K562 (cell line): ENCODE data around the gene TNIK. TPM values are rescaled to one million over a fixed set of nuclear protein-coding genes. Genes with fewer than 3 reads are reported as not detected.

Source experiments
- ATAC-seq: fragments of 200-7000 bp; cut with Tn5 transposase; 3 replicates; pipeline ENCODE4 v1.9.1; 2020; ENCODE audit warnings: moderate library complexity
- BruUV-seq: library from RNA; stranded (reverse); fragments of 400-500 nt; replicated peaks from 2 replicates; lab custom pipeline; 2021; lab: Mats Ljungman, UMichigan
- CTCF ChIA-PET: fragments of 300-600 bp; formaldehyde crosslinking; extraction: SDS; loops from one replicate; lab custom pipeline; 2021; ENCODE audit warnings: low intra/inter-chr PET ratio; lab: Yijun Ruan, JAX
- POLR2A ChIA-PET: fragments of 300-600, 350-650 bp; sonication (Branson Sonifier 250); formaldehyde crosslinking; extraction: SDS; loops from one replicate; lab custom pipeline; 2021; ENCODE audit warnings: antibody characterized with exemption, inconsistent platforms; lab: Yijun Ruan, JAX
- DNase-seq, 4 experiments: peaks; one replicate each; pipeline versions ENCODE4 v3.0.0 to v3.0.0-alpha.2; 2011 to 2018; ENCODE audit warnings: low spot score in 3 of 4, mixed read lengths in 3 of 4; ENCODE audit errors: extremely low read depth in 1 of 4
- FAIRE-seq: peaks from 2 replicates; lab custom pipeline; 2011; peaks lifted over from hg19 to GRCh38; lab: Jason Lieb, UNC
- H2AFZ ChIP-seq: 2 replicates; pipeline ENCODE4 v1.6.0; 2011; ENCODE audit warnings: low read depth, low read length, control low read depth, inconsistent platforms
- H3K27ac ChIP-seq: fragments of 200-600 bp; 3 replicates; pipeline ENCODE4 v1.8.0; 2011; ENCODE audit warnings: low read depth, mild to moderate bottlenecking, control low read depth, inconsistent platforms, low read length, moderate library complexity, mixed read lengths; ENCODE audit errors: extremely low read depth
- H3K27me3 ChIP-seq, 2 experiments: fragments of 300-600 bp in 1 of 2; 2 replicates in 1 of 2; 3 replicates in 1 of 2; pipeline versions ENCODE4 v1.6.0 to v1.8.0; 2011; ENCODE audit warnings: inconsistent platforms in 2 of 2, low read length in 2 of 2, mild to moderate bottlenecking in 1 of 2, mixed read lengths in 1 of 2, moderate library complexity in 1 of 2; ENCODE audit not compliant: control insufficient read depth in 2 of 2, insufficient read depth in 2 of 2
- H3K36me3 ChIP-seq: fragments of 300-600 bp; 3 replicates; pipeline ENCODE4 v1.8.0; 2011; ENCODE audit warnings: mild to moderate bottlenecking, low read length, inconsistent platforms; ENCODE audit not compliant: control insufficient read depth, insufficient read depth
- H3K4me1 ChIP-seq, 2 experiments: fragments of 200-600 bp in 1 of 2; replicated peaks in 1 of 2; 2 replicates in 1 of 2; 3 replicates in 1 of 2; pipeline versions ENCODE4 v1.5.1 to v1.8.0; 2011; ENCODE audit warnings: inconsistent platforms in 2 of 2, low read length in 2 of 2, mild to moderate bottlenecking in 1 of 2, mixed read lengths in 1 of 2, moderate library complexity in 1 of 2; ENCODE audit not compliant: control insufficient read depth in 2 of 2, insufficient read depth in 2 of 2
- H3K4me2 ChIP-seq: 2 replicates; pipeline ENCODE4 v1.6.1; 2011; ENCODE audit warnings: low read length, control low read depth, inconsistent platforms, mixed read lengths; ENCODE audit not compliant: insufficient read depth
- H3K4me3 ChIP-seq: fragments of 200-600 bp; sonication (generic), shearing (Covaris generic); 2 replicates; pipeline ENCODE4 v1.5.1; 2016; ENCODE audit warnings: control low read depth, inconsistent platforms
- H3K79me2 ChIP-seq: fragments of 200-600 bp; 3 replicates; pipeline ENCODE4 v1.8.0; 2011; ENCODE audit warnings: low read length, inconsistent platforms; ENCODE audit not compliant: control insufficient read depth, insufficient read depth
- H3K9ac ChIP-seq, 2 experiments: 2 replicates each; pipeline versions ENCODE4 v1.6.0 to v1.6.1; 2011; ENCODE audit warnings: low read depth in 2 of 2, low read length in 2 of 2, control low read depth in 1 of 2, inconsistent platforms in 1 of 2, mild to moderate bottlenecking in 1 of 2, mixed read lengths in 1 of 2; ENCODE audit not compliant: insufficient read depth in 1 of 2
- H3K9me1 ChIP-seq: one replicate; pipeline ENCODE4 v1.6.0; 2011; ENCODE audit warnings: inconsistent platforms, mild to moderate bottlenecking, low read length, moderate library complexity; ENCODE audit not compliant: control insufficient read depth, insufficient read depth
- H3K9me3 ChIP-seq: replicated peaks from 2 replicates; pipeline ENCODE4 v1.5.1; 2011; ENCODE audit warnings: low read depth, low read length, inconsistent platforms; ENCODE audit not compliant: control insufficient read depth, insufficient read depth
- H4K20me1 ChIP-seq: replicated peaks from 2 replicates; pipeline ENCODE4 v1.6.1; 2011; ENCODE audit warnings: low read length, inconsistent platforms, mixed read lengths; ENCODE audit not compliant: control insufficient read depth, insufficient read depth
- BCL6 ChIP-seq: fragments of 250-450 bp; sonication (Bioruptor Pico); IDR thresholded peaks from 2 replicates; pipeline ENCODE4 v1.4.0; 2020
- COPS2 ChIP-seq: fragments of 450-650 bp; conservative IDR thresholded peaks from 2 replicates; pipeline ENCODE4 v1.6.1; 2016; ENCODE audit warnings: mild to moderate bottlenecking, moderate library complexity
- DPF2 ChIP-seq: fragments of 450-650 bp; IDR thresholded peaks from 2 replicates; pipeline ENCODE4 v1.6.1; 2016
- ETV1 ChIP-seq: fragments of 450-650 bp; conservative IDR thresholded peaks from 2 replicates; pipeline ENCODE4 v1.6.1; 2016; ENCODE audit warnings: missing genetic modification characterization, control low read depth, low read depth, missing compliant biosample characterization
- IRF2 ChIP-seq: sonication (generic); formaldehyde crosslinking; IDR thresholded peaks from 2 replicates; pipeline ENCODE4 v1.8.1; 2022; ENCODE audit warnings: mild to moderate bottlenecking, missing genetic modification reagents
- NCOR1 ChIP-seq: fragments of 450-650 bp; IDR thresholded peaks from 2 replicates; pipeline ENCODE4 v1.6.1; 2016; ENCODE audit warnings: mild to moderate bottlenecking, moderate library complexity
- POLR2AphosphoS2 ChIP-seq: IDR thresholded peaks from 2 replicates; pipeline ENCODE4 v1.6.1; 2012; ENCODE audit warnings: low read length, improper control_type of control experiment
- PPARD ChIP-seq: fragments of 250-450 bp; sonication (Bioruptor Pico); IDR thresholded peaks from 2 replicates; pipeline ENCODE4 v1.8.0; 2022; ENCODE audit warnings: inconsistent platforms, mild to moderate bottlenecking, moderate library complexity
- SP1 ChIP-seq: sonication (generic); formaldehyde crosslinking; IDR thresholded peaks from 2 replicates; pipeline ENCODE4 v1.8.1; 2022; ENCODE audit warnings: mild to moderate bottlenecking, missing genetic modification reagents
- SREBF2 ChIP-seq: sonication (generic); formaldehyde crosslinking; IDR thresholded peaks from 2 replicates; pipeline ENCODE4 v1.4.0; 2020; ENCODE audit warnings: mild to moderate bottlenecking, missing genetic modification reagents
- XRCC4 ChIP-seq: IDR thresholded peaks from one replicate; pipeline ENCODE4 v1.6.1; 2011; ENCODE audit not compliant: insufficient read depth, insufficient read length; ENCODE audit errors: extremely low read depth
- ZFP30 ChIP-seq: fragments of 250-450 bp; sonication (Bioruptor Pico); IDR thresholded peaks from 2 replicates; pipeline ENCODE4 v1.8.0; 2022; ENCODE audit warnings: moderate library complexity, mild to moderate bottlenecking, inconsistent platforms, borderline replicate concordance
- ZNF232 ChIP-seq: sonication (generic); formaldehyde crosslinking; IDR thresholded peaks from 2 replicates; pipeline ENCODE4 v1.8.0; 2022; ENCODE audit warnings: mild to moderate bottlenecking, missing genetic modification reagents
- ZNF431 ChIP-seq: sonication (generic); formaldehyde crosslinking; IDR thresholded peaks from 2 replicates; pipeline ENCODE4 v1.8.0; 2022; ENCODE audit warnings: mild to moderate bottlenecking, missing genetic modification reagents
- ZNF766 ChIP-seq: fragments of 200-800 bp; sonication (Bioruptor generic); conservative IDR thresholded peaks from 2 replicates; pipeline ENCODE4 v1.6.1; 2016; ENCODE audit warnings: missing genetic modification characterization, missing compliant biosample characterization
- ZNF77 ChIP-seq: fragments of 250-450 bp; sonication (Bioruptor Pico); IDR thresholded peaks from 2 replicates; pipeline ENCODE4 v1.5.0; 2020
- ZNF830 ChIP-seq: fragments of 250-450 bp; sonication (Bioruptor Pico); IDR thresholded peaks from 2 replicates; pipeline ENCODE4 v1.5.0; 2021; ENCODE audit warnings: mild to moderate bottlenecking
- ZZZ3 ChIP-seq: fragments of 450-650 bp; IDR thresholded peaks from 2 replicates; pipeline ENCODE4 v1.6.1; 2016; ENCODE audit warnings: antibody characterized with exemption, mild to moderate bottlenecking, moderate library complexity
- WGBS: fragments of 100-300 bp; shearing (Covaris generic); methylation state at CpG from one replicate; pipeline ENCODE4 v1.1.6; 2016; ENCODE audit warnings: low coverage, mixed read lengths; ENCODE audit not compliant: insufficient coverage; ENCODE audit errors: missing lambda C conversion rate; 5-methylcytosine and 5-hydroxymethylcytosine counted together
- in situ Hi-C: fragments of 300-500 bp; cut with MboI; formaldehyde crosslinking; loops from 4 replicates; pipeline ENCODE4 v1.15.0; 2018; ENCODE audit warnings: inconsistent platforms, mixed read lengths
- intact Hi-C: fragments of 100-400 bp; cut with micrococcal nuclease; formaldehyde crosslinking; loops from 2 replicates; pipeline ENCODE4 v1.14.2; 2022
- polyA plus RNA-seq, 8 experiments: library from polyadenylated mRNA; depleted of rRNA in 4 of 8; stranded (reverse) in 5 of 8; unstranded in 3 of 8; fragments of >200 nt; fragmentation: Nextera tagmentation in 2 of 8; fragmentation: Illumina TruSeq in 1 of 8; extraction: Ambion mirVana in 2 of 8; extraction: Trizol in 1 of 8; gene quantifications; 2 replicates each; pipeline versions ENCODE4 v1.2.1 to v1.2.3, GENCODE V29; 2011 to 2014; ENCODE audit warnings: inconsistent platforms in 1 of 8, missing spikeins in 1 of 8
- total RNA-seq, 7 experiments: library from RNA; depleted of rRNA in 6 of 7; stranded (reverse); fragments of >200 nt in 6 of 7; fragmentation: Illumina TruSeq in 2 of 7; extraction: Trizol in 2 of 7; gene quantifications; 2 replicates each; pipeline versions ENCODE4 v1.2.1 to v1.2.3, GENCODE V29; 2011 to 2021; ENCODE audit warnings: low replicate concordance in 1 of 7
- TF ChIP-seq, protein P1 (sequence below): fragments of 250-450 bp; sonication (Bioruptor Pico); IDR thresholded peaks from 2 replicates; pipeline ENCODE4 v1.5.0; 2021
- TF ChIP-seq, protein P2 (sequence below): fragments of 450-650 bp; formaldehyde crosslinking; IDR thresholded peaks from 2 replicates; pipeline ENCODE4 v1.4.0; 2020; ENCODE audit warnings: mild to moderate bottlenecking

The TNIK gene
- total and polyA plus RNA-seq, 9 of the 15 experiments (the other 6 are each of a cell fraction or from before 2014, with no cell fraction given) = 6.6 to 39.0 (median 24.7) TPM

- no peak for DNase-seq
- intact Hi-C loops = no loop called here
- no peak overlapping the region for H3K4me2 ChIP-seq
- POLR2A ChIA-PET = no interaction called here
- TF ChIP-seq ZNF77 (CRISPR knock-in tag) (no peak), ZZZ3 (no peak), DPF2 (no peak), IRF2 (CRISPR knock-in tag) (no peak), POLR2AphosphoS2 (no peak), NCOR1 (no peak), PPARD (no peak), ETV1 (tag) (no peak), XRCC4 (no peak), ZNF431 (CRISPR knock-in tag) (no peak), SREBF2 (no peak), COPS2 (no peak), BCL6 (CRISPR knock-in tag) (no peak), ZNF766 (no peak), SP1 (CRISPR knock-in tag) (no peak), ZNF232 (no peak), ZNF830 (CRISPR knock-in tag) (no peak), ZFP30 (CRISPR knock-in tag) (no peak)
- TF ChIP-seq, protein P1, sequence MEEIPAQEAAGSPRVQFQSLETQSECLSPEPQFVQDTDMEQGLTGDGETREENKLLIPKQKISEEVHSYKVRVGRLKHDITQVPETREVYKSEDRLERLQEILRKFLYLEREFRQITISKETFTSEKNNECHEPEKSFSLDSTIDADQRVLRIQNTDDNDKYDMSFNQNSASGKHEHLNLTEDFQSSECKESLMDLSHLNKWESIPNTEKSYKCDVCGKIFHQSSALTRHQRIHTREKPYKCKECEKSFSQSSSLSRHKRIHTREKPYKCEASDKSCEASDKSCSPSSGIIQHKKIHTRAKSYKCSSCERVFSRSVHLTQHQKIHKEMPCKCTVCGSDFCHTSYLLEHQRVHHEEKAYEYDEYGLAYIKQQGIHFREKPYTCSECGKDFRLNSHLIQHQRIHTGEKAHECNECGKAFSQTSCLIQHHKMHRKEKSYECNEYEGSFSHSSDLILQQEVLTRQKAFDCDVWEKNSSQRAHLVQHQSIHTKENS = no peak
- TF ChIP-seq, protein P2, sequence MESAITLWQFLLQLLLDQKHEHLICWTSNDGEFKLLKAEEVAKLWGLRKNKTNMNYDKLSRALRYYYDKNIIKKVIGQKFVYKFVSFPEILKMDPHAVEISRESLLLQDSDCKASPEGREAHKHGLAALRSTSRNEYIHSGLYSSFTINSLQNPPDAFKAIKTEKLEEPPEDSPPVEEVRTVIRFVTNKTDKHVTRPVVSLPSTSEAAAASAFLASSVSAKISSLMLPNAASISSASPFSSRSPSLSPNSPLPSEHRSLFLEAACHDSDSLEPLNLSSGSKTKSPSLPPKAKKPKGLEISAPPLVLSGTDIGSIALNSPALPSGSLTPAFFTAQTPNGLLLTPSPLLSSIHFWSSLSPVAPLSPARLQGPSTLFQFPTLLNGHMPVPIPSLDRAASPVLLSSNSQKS (CRISPR knock-in tag) = no peak
- TF ChIP-seq, all 486 proteins: peak for 0
- no peak for FAIRE-seq
- Histone ChIP-seq H3K9ac (no peak overlapping the region), H2AFZ (no peak overlapping the region), H3K27me3 (no peaks in the 10 kb centered on the region), H3K27ac (no peak overlapping the region), H3K9me1 (peaks cover 5% of the 10 kb centered on the region), H3K79me2 (no peaks in the 10 kb centered on the region), H3K9me3 (no peaks in the 10 kb centered on the region), H4K20me1 (no peaks in the 10 kb centered on the region), H3K4me1 (peaks cover 0 to 11% of the 10 kb centered on the region in 2 experiments; a peak in 2 of 5 replicates), H3K36me3 (no peaks in the 10 kb centered on the region), H3K4me3 (no peak overlapping the region)
- no TSS peak for BruUV-seq
- 37% methylated on average over 4 of the region's 4 CpGs for WGBS
- in situ Hi-C loops = no loop called here
- no peak for ATAC-seq
- CTCF ChIA-PET = no interaction called here
These were observed 211.6 kb downstream of the TNIK start for GRCh38 chr3:171248426-171249111.
